Mesothelial cell of epicardium (in vitro differentiated cells): ENCODE results near the gene TMEM186. TPM values are rescaled to one million over a fixed set of nuclear protein-coding genes. Genes with fewer than 3 reads are reported as not detected.

Experiments
- DNase-seq, 2 experiments: peaks; one replicate each; pipeline ENCODE4 v3.0.0; 2021; ENCODE audit warnings: low spot score in 2 of 2; ENCODE audit not compliant: unreplicated experiment in 2 of 2
- H3K27ac Mint-ChIP-seq: 2 replicates; pipeline ENCODE4 v1.8.0; 2021; ENCODE audit warnings: mixed read lengths
- H3K27me3 Mint-ChIP-seq: 2 replicates; pipeline ENCODE4 v1.8.0; 2021; ENCODE audit warnings: low read depth, mixed read lengths
- H3K36me3 Mint-ChIP-seq: 2 replicates; pipeline ENCODE4 v1.8.0; 2021; ENCODE audit warnings: mixed read lengths
- H3K4me1 Mint-ChIP-seq: 2 replicates; pipeline ENCODE4 v1.8.0; 2021; ENCODE audit warnings: mixed read lengths
- H3K4me3 Mint-ChIP-seq: 2 replicates; pipeline ENCODE4 v1.8.0; 2021; ENCODE audit warnings: mild to moderate bottlenecking, moderate library complexity, mixed read lengths
- H3K9me3 Mint-ChIP-seq: 2 replicates; pipeline ENCODE4 v1.8.0; 2021; ENCODE audit warnings: mixed read lengths
- CTCF ChIP-seq: fragments of 200-600 bp; sonication (generic); IDR thresholded peaks from one replicate; pipeline ENCODE4 v1.5.0; 2021; ENCODE audit warnings: antibody characterized with exemption; ENCODE audit not compliant: unreplicated experiment
- total RNA-seq: library from RNA; stranded (reverse); gene quantifications from 3 replicates; pipeline ENCODE4 v1.2.1, GENCODE V29; 2021

TMEM186 gene
- total RNA-seq, 1 donor from 2014 or later, result 11.9 TPM

GRCh38 chr16:8763083-8763482, 34.4 kb downstream of the TMEM186 start:
- no peak for TF ChIP-seq CTCF
- H3K27ac Mint-ChIP-seq, result no peak overlapping the region
- no peaks in the 10 kb centered on the region for H3K4me1 Mint-ChIP-seq
- peaks cover 16% of the 10 kb centered on the region for H3K36me3 Mint-ChIP-seq
- no peak for DNase-seq
- no peaks in the 10 kb centered on the region for H3K9me3 Mint-ChIP-seq
- H3K4me3 Mint-ChIP-seq, result no peak overlapping the region
- H3K27me3 Mint-ChIP-seq, result no peaks in the 10 kb centered on the region

GRCh38 chr16:8762254-8762653, 35.2 kb downstream of the TMEM186 start:
- no peaks in the 10 kb centered on the region for H3K27me3 Mint-ChIP-seq
- no peak for DNase-seq
- H3K36me3 Mint-ChIP-seq, result peaks cover 22% of the 10 kb centered on the region
- H3K4me3 Mint-ChIP-seq, result no peak overlapping the region
- H3K27ac Mint-ChIP-seq, result no peak overlapping the region
- no peaks in the 10 kb centered on the region for H3K9me3 Mint-ChIP-seq
- TF ChIP-seq CTCF, result no peak
- no peaks in the 10 kb centered on the region for H3K4me1 Mint-ChIP-seq

GRCh38 chr16:8761078-8761477, 36.4 kb downstream of the TMEM186 start:
- no peak for DNase-seq

GRCh38 chr16:8760021-8760420, 37.4 kb downstream of the TMEM186 start:
- TF ChIP-seq CTCF, result no peak
- Mint-ChIP-seq H3K9me3 (no peaks in the 10 kb centered on the region), H3K27me3 (no peaks in the 10 kb centered on the region), H3K4me1 (no peaks in the 10 kb centered on the region), H3K4me3 (no peak overlapping the region), H3K36me3 (peaks cover 26% of the 10 kb centered on the region), H3K27ac (no peak overlapping the region)
- no peak for DNase-seq

More at GRCh38 chr16:8761078-8761477, 36.4 kb downstream of the TMEM186 start:
- Mint-ChIP-seq H3K4me3 (no peak overlapping the region), H3K9me3 (no peaks in the 10 kb centered on the region), H3K36me3 (peaks cover 22% of the 10 kb centered on the region), H3K27ac (no peak overlapping the region), H3K4me1 (no peaks in the 10 kb centered on the region), H3K27me3 (no peaks in the 10 kb centered on the region)
- TF ChIP-seq CTCF, result no peak

- Mint-ChIP-seq H3K27me3 (no peaks in the 10 kb centered on the region), H3K4me1 (peaks cover 10% of the 10 kb centered on the region), H3K27ac (no peak overlapping the region), H3K4me3 (no peak overlapping the region), H3K9me3 (no peaks in the 10 kb centered on the region), H3K36me3 (peaks cover 29% of the 10 kb centered on the region)
- no peak for TF ChIP-seq CTCF
- DNase-seq, result no peak
Observed at GRCh38 chr16:8758022-8758421, 39.4 kb downstream of the TMEM186 start.

- H3K36me3 Mint-ChIP-seq, result peaks cover 25% of the 10 kb centered on the region
- peaks cover 16% of the 10 kb centered on the region for H3K4me1 Mint-ChIP-seq
- H3K4me3 Mint-ChIP-seq, result no peak overlapping the region
- no peaks in the 10 kb centered on the region for H3K9me3 Mint-ChIP-seq
- no peak overlapping the region for H3K27ac Mint-ChIP-seq
- no peaks in the 10 kb centered on the region for H3K27me3 Mint-ChIP-seq
- no peak for TF ChIP-seq CTCF
- DNase-seq, result no peak
Observed at GRCh38 chr16:8756755-8757154, 40.7 kb downstream of the TMEM186 start.
